SK-N-SH (cell line): Measurements from ENCODE around the gene KBTBD2.

Source experiments
- CTCF ChIP-seq: fragments of 200-600 bp; sonication (generic); IDR thresholded peaks from 2 replicates; pipeline ENCODE4 v1.6.1; 2017; ENCODE audit warnings: antibody characterized with exemption, mild to moderate bottlenecking, moderate library complexity
- FOXJ3 ChIP-seq: sonication (generic); formaldehyde crosslinking; IDR thresholded peaks from 2 replicates; pipeline ENCODE4 v1.5.1; 2020; ENCODE audit warnings: mild to moderate bottlenecking, missing genetic modification reagents
- NFIC ChIP-seq: IDR thresholded peaks from 2 replicates; pipeline ENCODE4 v1.4.0; 2012; ENCODE audit warnings: borderline replicate concordance
- RCOR1 ChIP-seq: fragments of 150-350 bp; IDR thresholded peaks from 2 replicates; pipeline ENCODE4 v1.6.1; 2017; ENCODE audit warnings: antibody characterized with exemption, low read length
- RXRA ChIP-seq: IDR thresholded peaks from 2 replicates; pipeline ENCODE4 v1.4.0; 2012; ENCODE audit warnings: low read depth, mild to moderate bottlenecking, borderline replicate concordance
- SIN3A ChIP-seq: IDR thresholded peaks from 2 replicates; pipeline ENCODE4 v1.6.1; 2012; ENCODE audit warnings: low read depth, mild to moderate bottlenecking, low read length, moderate library complexity, borderline replicate concordance
- TAF1 ChIP-seq: IDR thresholded peaks from 2 replicates; pipeline ENCODE4 v1.6.1; 2012; ENCODE audit warnings: low read depth, mild to moderate bottlenecking, low read length, moderate library complexity, borderline replicate concordance

- 0 out of 2 replicates have a peak, but pooled peaks have one; percentile 11 for TF ChIP-seq RXRA
- no peak for TF ChIP-seq CTCF
- TF ChIP-seq SIN3A, result no peak
- TF ChIP-seq TAF1, result no peak
- TF ChIP-seq FOXJ3 (CRISPR knock-in tag), result no peak
- no peak for TF ChIP-seq RCOR1
- TF ChIP-seq NFIC, result no peak
These were observed 10.2 kb downstream of the KBTBD2 start for GRCh38 chr7:32881074-32881982.
